Endothelial cell (in vitro differentiated cells): Measurements from ENCODE around the gene DHRS1. TPM values are rescaled to one million over a fixed set of nuclear protein-coding genes. Genes with fewer than 3 reads are reported as not detected.

ENCODE experiments used
- DNase-seq: peaks from one replicate; pipeline ENCODE4 v3.0.0; 2021; ENCODE audit warnings: low spot score
- H3K27ac Mint-ChIP-seq: one replicate; pipeline ENCODE4 v1.8.0; 2021; ENCODE audit warnings: mixed read lengths, inconsistent platforms; ENCODE audit not compliant: unreplicated experiment
- H3K27me3 Mint-ChIP-seq: one replicate; pipeline ENCODE4 v1.8.0; 2021; ENCODE audit warnings: mild to moderate bottlenecking, moderate library complexity, mixed read lengths, inconsistent platforms; ENCODE audit not compliant: unreplicated experiment
- H3K36me3 Mint-ChIP-seq: one replicate; pipeline ENCODE4 v1.8.0; 2021; ENCODE audit warnings: mild to moderate bottlenecking, low read depth, mixed read lengths, inconsistent platforms; ENCODE audit not compliant: unreplicated experiment
- H3K4me1 Mint-ChIP-seq: one replicate; pipeline ENCODE4 v1.8.0; 2021; ENCODE audit warnings: mild to moderate bottlenecking, mixed read lengths, inconsistent platforms; ENCODE audit not compliant: unreplicated experiment
- H3K4me3 Mint-ChIP-seq: one replicate; pipeline ENCODE4 v1.8.0; 2021; ENCODE audit warnings: mild to moderate bottlenecking, mixed read lengths, inconsistent platforms; ENCODE audit not compliant: unreplicated experiment
- H3K9me3 Mint-ChIP-seq: one replicate; pipeline ENCODE4 v1.8.0; 2021; ENCODE audit warnings: mixed read lengths, inconsistent platforms; ENCODE audit not compliant: unreplicated experiment
- CTCF ChIP-seq: fragments of 200-600 bp; sonication (generic); IDR thresholded peaks from one replicate; pipeline ENCODE4 v1.5.0; 2021; ENCODE audit warnings: antibody characterized with exemption; ENCODE audit not compliant: unreplicated experiment
- total RNA-seq: library from RNA; stranded (reverse); fragmentation: NEBNext Ultra II Directional; extraction: Animal tissue kit (Norgen Biotek cat#: 25700); gene quantifications from one replicate; pipeline ENCODE4 v1.2.1, GENCODE V29; 2021; ENCODE audit not compliant: unreplicated experiment

DHRS1 gene
- total RNA-seq, 1 donor from 2014 or later: 17.7 TPM

- H3K9me3 Mint-ChIP-seq: no peaks in the 10 kb centered on the region
- peak overlapping the region; percentile 62 for H3K4me3 Mint-ChIP-seq
- peaks cover 14% of the 10 kb centered on the region for H3K27me3 Mint-ChIP-seq
- no peak overlapping the region for H3K27ac Mint-ChIP-seq
- TF ChIP-seq CTCF: no peak
- H3K36me3 Mint-ChIP-seq: peaks cover 40% of the 10 kb centered on the region
- H3K4me1 Mint-ChIP-seq: peaks cover 28% of the 10 kb centered on the region
- DNase-seq: no peak
Observed at GRCh38 chr14:24304019-24304387, 4.4 kb upstream of the DHRS1 start.

- H3K27ac Mint-ChIP-seq: peak overlapping the region; percentile 74
- peaks cover 43% of the 10 kb centered on the region for H3K36me3 Mint-ChIP-seq
- H3K4me3 Mint-ChIP-seq: peak overlapping the region; percentile 93
- no peak for TF ChIP-seq CTCF
- no peaks in the 10 kb centered on the region for H3K9me3 Mint-ChIP-seq
- peaks cover 16% of the 10 kb centered on the region for H3K27me3 Mint-ChIP-seq
- H3K4me1 Mint-ChIP-seq: peaks cover 24% of the 10 kb centered on the region
- no peak for DNase-seq
Observed at GRCh38 chr14:24300326-24300980, 873 bp upstream of the DHRS1 start.

- Mint-ChIP-seq H3K27ac (peak overlapping the region; percentile 89), H3K4me3 (peak overlapping the region; percentile 97), H3K36me3 (peaks cover 34% of the 10 kb centered on the region), H3K27me3 (peaks cover 14% of the 10 kb centered on the region), H3K9me3 (no peaks in the 10 kb centered on the region), H3K4me1 (peaks cover 24% of the 10 kb centered on the region)
- DNase-seq: no peak
- TF ChIP-seq CTCF: no peak
Observed at GRCh38 chr14:24298892-24299254, 707 bp downstream of the DHRS1 start.

- Mint-ChIP-seq H3K27ac (peak overlapping the region; percentile 33), H3K4me3 (peak overlapping the region; percentile 57), H3K4me1 (peaks cover 24% of the 10 kb centered on the region)
Observed at GRCh38 chr14:24297190-24297964, 2.2 kb downstream of the DHRS1 start.

More at GRCh38 chr14:24297190-24297964, 2.2 kb downstream of the DHRS1 start:
- Mint-ChIP-seq H3K27me3 (peaks cover 12% of the 10 kb centered on the region), H3K36me3 (peaks cover 23% of the 10 kb centered on the region), H3K9me3 (no peaks in the 10 kb centered on the region)
- DNase-seq: no peak
- no peak for TF ChIP-seq CTCF
